ENCODE data around the gene GNG2. TPM values are rescaled to one million over a fixed set of nuclear protein-coding genes. Genes with fewer than 3 reads are reported as not detected.

The GNG2 gene
- total RNA-seq, 1 experiment from 2014 or later = 9.3 TPM

- Histone ChIP-seq H3F3A (ENCODE audit: low read length, unreplicated experiment) (no peaks in the 10 kb centered on the region), H3K4me3 (ENCODE audit: low read length) (no peak overlapping the region), H2AFZ (ENCODE audit: low read length) (no peak overlapping the region), H3K9ac (ENCODE audit: low read length) (no peak overlapping the region), H3K27ac (ENCODE audit: low read length) (no peak overlapping the region), H3K4me2 (ENCODE audit: low read length) (no peak overlapping the region), H3K4me1 (ENCODE audit: insufficient read depth, low read length) (no peaks in the 10 kb centered on the region), H3K27me3 (ENCODE audit: low read length) (no peaks in the 10 kb centered on the region), H3K9me2 (replicated peaks; ENCODE audit: low read length) (no peaks in the 10 kb centered on the region), H3K79me2 (ENCODE audit: low read length) (no peaks in the 10 kb centered on the region), H4K20me1 (ENCODE audit: low read length) (no peaks in the 10 kb centered on the region), H3K9me3 (ENCODE audit: low read length) (no peaks in the 10 kb centered on the region), H3K36me3 (ENCODE audit: low read depth, low read length) (no peaks in the 10 kb centered on the region)
- DNase-seq (no peak), ATAC-seq (no peak)
- ChIA-PET POLR2A (ENCODE audit: unreplicated experiment) (no interaction called here), CTCF (no interaction called here)
- TF ChIP-seq EZH2phosphoT487 (IDR thresholded peaks at IDR 0.05; ENCODE audit: borderline replicate concordance, low read length) (no peak), EZH2 (IDR thresholded peaks at IDR 0.05; ENCODE audit: low read length, unreplicated experiment) (no peak)
- TF ChIP-seq, protein P1, sequence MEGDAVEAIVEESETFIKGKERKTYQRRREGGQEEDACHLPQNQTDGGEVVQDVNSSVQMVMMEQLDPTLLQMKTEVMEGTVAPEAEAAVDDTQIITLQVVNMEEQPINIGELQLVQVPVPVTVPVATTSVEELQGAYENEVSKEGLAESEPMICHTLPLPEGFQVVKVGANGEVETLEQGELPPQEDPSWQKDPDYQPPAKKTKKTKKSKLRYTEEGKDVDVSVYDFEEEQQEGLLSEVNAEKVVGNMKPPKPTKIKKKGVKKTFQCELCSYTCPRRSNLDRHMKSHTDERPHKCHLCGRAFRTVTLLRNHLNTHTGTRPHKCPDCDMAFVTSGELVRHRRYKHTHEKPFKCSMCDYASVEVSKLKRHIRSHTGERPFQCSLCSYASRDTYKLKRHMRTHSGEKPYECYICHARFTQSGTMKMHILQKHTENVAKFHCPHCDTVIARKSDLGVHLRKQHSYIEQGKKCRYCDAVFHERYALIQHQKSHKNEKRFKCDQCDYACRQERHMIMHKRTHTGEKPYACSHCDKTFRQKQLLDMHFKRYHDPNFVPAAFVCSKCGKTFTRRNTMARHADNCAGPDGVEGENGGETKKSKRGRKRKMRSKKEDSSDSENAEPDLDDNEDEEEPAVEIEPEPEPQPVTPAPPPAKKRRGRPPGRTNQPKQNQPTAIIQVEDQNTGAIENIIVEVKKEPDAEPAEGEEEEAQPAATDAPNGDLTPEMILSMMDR (conservative IDR thresholded peaks at IDR 0.05; ENCODE audit: low read depth, low read length) = no peak
- BruUV-seq (replicated peaks) = no TSS peak
- intact Hi-C loops (cut with micrococcal nuclease) = no loop called here
Observed at GRCh38 chr14:51963286-51963685, 102.9 kb downstream of the GNG2 start.

- DNase-seq = no peak
Observed at GRCh38 chr14:51967521-51967920, 107.1 kb downstream of the GNG2 start.

More at GRCh38 chr14:51967521-51967920, 107.1 kb downstream of the GNG2 start:
- ChIA-PET CTCF (interaction anchor here (0.6 kb wide), 1 partner anchor 11 kb away, joined by 3 read pairs; no protein-coding TSS in a partner anchor), POLR2A (ENCODE audit: unreplicated experiment) (no interaction called here)
- H3K27ac ChIP-seq (ENCODE audit: low read length) = no peak overlapping the region
- no peaks in the 10 kb centered on the region for H4K20me1 ChIP-seq (ENCODE audit: low read length)
- no peaks in the 10 kb centered on the region for H3F3A ChIP-seq (ENCODE audit: low read length, unreplicated experiment)
- no peaks in the 10 kb centered on the region for H3K27me3 ChIP-seq (ENCODE audit: low read length)
- H3K36me3 ChIP-seq (ENCODE audit: low read depth, low read length) = no peaks in the 10 kb centered on the region
- H3K9me2 ChIP-seq (replicated peaks; ENCODE audit: low read length) = no peaks in the 10 kb centered on the region
- ATAC-seq = no peak
- H3K79me2 ChIP-seq (ENCODE audit: low read length) = no peaks in the 10 kb centered on the region
- H3K4me2 ChIP-seq (ENCODE audit: low read length) = no peak overlapping the region
- H3K9me3 ChIP-seq (ENCODE audit: low read length) = no peaks in the 10 kb centered on the region
- H3K9ac ChIP-seq (ENCODE audit: low read length) = no peak overlapping the region
- no peak overlapping the region for H2AFZ ChIP-seq (ENCODE audit: low read length)
- H3K4me1 ChIP-seq (ENCODE audit: insufficient read depth, low read length) = no peaks in the 10 kb centered on the region
- intact Hi-C loops (cut with micrococcal nuclease) = no loop called here
- H3K4me3 ChIP-seq (ENCODE audit: low read length) = no peak overlapping the region
- no TSS peak for BruUV-seq (replicated peaks)
- TF ChIP-seq, protein P1 (conservative IDR thresholded peaks at IDR 0.05; ENCODE audit: low read depth, low read length) = no peak
- TF ChIP-seq EZH2 (IDR thresholded peaks at IDR 0.05; ENCODE audit: low read length, unreplicated experiment) (no peak), EZH2phosphoT487 (IDR thresholded peaks at IDR 0.05; ENCODE audit: borderline replicate concordance, low read length) (no peak)
